HepG2 (cell line): ENCODE measurements around the gene TFRC. TPM values are rescaled to one million over a fixed set of nuclear protein-coding genes. Genes with fewer than 3 reads are reported as not detected.
A peak's percentile ranks its signal among the peaks of the same experiment; 100 is the strongest.

Source experiments
- ATAC-seq: fragments of 200-7000 bp; cut with Tn5 transposase; 3 replicates; pipeline ENCODE4 v1.9.1; 2020; ENCODE audit warnings: mild to moderate bottlenecking, moderate library complexity
- BruUV-seq: library from RNA; stranded (reverse); fragments of 400-500 nt; replicated peaks from 2 replicates; lab custom pipeline; 2021; lab: Mats Ljungman, UMichigan
- CTCF ChIA-PET: fragments of 300-600 bp; formaldehyde crosslinking; extraction: SDS; loops from one replicate; lab custom pipeline; 2021; ENCODE audit warnings: low total read pairs, inconsistent platforms, low intra/inter-chr PET ratio; lab: Yijun Ruan, JAX
- POLR2A ChIA-PET: fragments of 350-600 bp; sonication (Branson Sonifier 250); formaldehyde crosslinking; loops from one replicate; lab custom pipeline; 2020; ENCODE audit warnings: antibody characterized with exemption, inconsistent platforms; lab: Yijun Ruan, JAX
- DNase-seq: peaks from one replicate; pipeline ENCODE4 v3.0.0-alpha.2; 2015; ENCODE audit warnings: low spot score
- FAIRE-seq: peaks from 3 replicates; lab custom pipeline; 2011; peaks lifted over from hg19 to GRCh38; lab: Jason Lieb, UNC
- H2AFZ ChIP-seq: one replicate; pipeline ENCODE4 v1.6.1; 2011; ENCODE audit warnings: low read length, inconsistent platforms
- H3K27ac ChIP-seq: fragments of 300-600 bp; 3 replicates; pipeline ENCODE4 v1.8.0; 2011; ENCODE audit warnings: mixed run types, mild to moderate bottlenecking, mixed read lengths, low read length, inconsistent platforms; ENCODE audit not compliant: insufficient read depth; ENCODE audit errors: extremely low read length
- H3K27me3 ChIP-seq, 2 experiments: fragments of 200-600 bp in 1 of 2; 2 replicates in 1 of 2; 3 replicates in 1 of 2; pipeline versions ENCODE4 v1.6.0 to v1.8.0; 2011; ENCODE audit warnings: low read length in 2 of 2, mild to moderate bottlenecking in 2 of 2, moderate library complexity in 2 of 2, inconsistent platforms in 1 of 2; ENCODE audit not compliant: insufficient read depth in 2 of 2, control insufficient read depth in 1 of 2
- H3K36me3 ChIP-seq, 2 experiments: fragments of 200-600 bp in 1 of 2; replicated peaks in 1 of 2; 2 replicates in 1 of 2; 3 replicates in 1 of 2; pipeline versions ENCODE4 v1.5.1 to v1.8.0; 2011; ENCODE audit warnings: low read length in 2 of 2, inconsistent platforms in 1 of 2; ENCODE audit not compliant: insufficient read depth in 2 of 2, control insufficient read depth in 1 of 2
- H3K4me1 ChIP-seq: 2 replicates; pipeline ENCODE4 v1.5.1; 2012; ENCODE audit warnings: low read length, inconsistent platforms; ENCODE audit not compliant: insufficient read depth
- H3K4me2 ChIP-seq: 2 replicates; pipeline ENCODE4 v1.6.0; 2011; ENCODE audit warnings: low read depth, low read length, inconsistent platforms
- H3K4me3 ChIP-seq, 3 experiments: fragments of 200-600 bp in 1 of 3; sonication (generic), shearing (Covaris generic) in 1 of 3; replicated peaks in 1 of 3; 2 replicates each; pipeline ENCODE4 v1.5.1; 2011 to 2016; ENCODE audit warnings: low read length in 3 of 3, inconsistent platforms in 2 of 3, low read depth in 2 of 3, mild to moderate bottlenecking in 2 of 3, control low read depth in 1 of 3, mixed read lengths in 1 of 3; ENCODE audit not compliant: insufficient read depth in 1 of 3
- H3K79me2 ChIP-seq: one replicate; pipeline ENCODE4 v1.6.1; 2011; ENCODE audit warnings: low read length, inconsistent platforms; ENCODE audit not compliant: insufficient read depth
- H3K9ac ChIP-seq: 2 replicates; pipeline ENCODE4 v1.6.0; 2011; ENCODE audit warnings: mild to moderate bottlenecking, low read depth, low read length, inconsistent platforms; ENCODE audit not compliant: insufficient read depth
- H3K9me3 ChIP-seq: 2 replicates; pipeline ENCODE4 v1.5.1; 2012; ENCODE audit warnings: mild to moderate bottlenecking, low read length
- H4K20me1 ChIP-seq: 2 replicates; pipeline ENCODE4 v1.6.0; 2011; ENCODE audit warnings: inconsistent platforms, mild to moderate bottlenecking, low read length, moderate library complexity; ENCODE audit not compliant: insufficient read depth
- CTCF ChIP-seq: sonication (generic); formaldehyde crosslinking; IDR thresholded peaks from 2 replicates; pipeline ENCODE4 v1.5.0; 2020; ENCODE audit warnings: mild to moderate bottlenecking, missing genetic modification reagents, moderate library complexity
- MXD1 ChIP-seq: sonication (generic); formaldehyde crosslinking; IDR thresholded peaks from 2 replicates; pipeline ENCODE4 v1.4.0; 2020; ENCODE audit warnings: mild to moderate bottlenecking, missing genetic modification reagents
- MZF1 ChIP-seq: sonication (generic); formaldehyde crosslinking; IDR thresholded peaks from 2 replicates; pipeline ENCODE4 v1.8.1; 2023; ENCODE audit warnings: mild to moderate bottlenecking, missing genetic modification reagents, borderline replicate concordance
- NAIF1 ChIP-seq: sonication (generic); formaldehyde crosslinking; IDR thresholded peaks from 2 replicates; pipeline ENCODE4 v1.5.0; 2020; ENCODE audit warnings: mild to moderate bottlenecking, missing genetic modification reagents, borderline replicate concordance
- NFE2L2 ChIP-seq: fragments of 150-350 bp; IDR thresholded peaks from 2 replicates; pipeline ENCODE4 v1.6.1; 2014; ENCODE audit warnings: low read length
- PAXIP1 ChIP-seq: sonication (generic); formaldehyde crosslinking; conservative IDR thresholded peaks from 2 replicates; pipeline ENCODE4 v1.4.0; 2020; ENCODE audit warnings: mild to moderate bottlenecking, missing genetic modification reagents, moderate library complexity
- STAG1 ChIP-seq: sonication (generic); formaldehyde crosslinking; IDR thresholded peaks from 2 replicates; pipeline ENCODE4 v1.4.0; 2020; ENCODE audit warnings: missing genetic modification reagents
- TRIM24 ChIP-seq: sonication (generic); formaldehyde crosslinking; IDR thresholded peaks from 2 replicates; pipeline ENCODE4 v1.8.0; 2022; ENCODE audit warnings: mild to moderate bottlenecking, missing genetic modification reagents
- U2AF2 ChIP-seq: fragments of 200-400 bp; formaldehyde crosslinking; IDR thresholded peaks from 2 replicates; pipeline ENCODE4 v1.6.1; 2017; ENCODE audit warnings: low read depth, mild to moderate bottlenecking, low read length
- ZBTB1 ChIP-seq: sonication (generic); formaldehyde crosslinking; IDR thresholded peaks from 2 replicates; pipeline ENCODE4 v1.4.0; 2020; ENCODE audit warnings: missing genetic modification reagents, borderline replicate concordance
- ZBTB49 ChIP-seq: sonication (generic); formaldehyde crosslinking; IDR thresholded peaks from 2 replicates; pipeline ENCODE4 v1.4.0; 2020; ENCODE audit warnings: missing genetic modification reagents, borderline replicate concordance
- ZNF333 ChIP-seq: sonication (generic); formaldehyde crosslinking; IDR thresholded peaks from 2 replicates; pipeline ENCODE4 v1.4.0; 2020; ENCODE audit warnings: mild to moderate bottlenecking, missing genetic modification reagents, borderline replicate concordance
- ZNF33B ChIP-seq: sonication (generic); formaldehyde crosslinking; IDR thresholded peaks from 2 replicates; pipeline ENCODE4 v1.5.1; 2020; ENCODE audit warnings: mild to moderate bottlenecking, missing genetic modification reagents
- WGBS: methylation state at CpG from one replicate; pipeline ENCODE4 v1.1.6; 2017; ENCODE audit warnings: low lambda C conversion rate; 5-methylcytosine and 5-hydroxymethylcytosine counted together
- in situ Hi-C: cut with HindIII; loops from 2 replicates; pipeline ENCODE4 v1.10.0; 2017; ENCODE audit warnings: low pct_unique_long_range_greater_than_20kb; ENCODE audit not compliant: extremely low pct_ligation_motif_present
- intact Hi-C: fragments of 100-400 bp; cut with micrococcal nuclease; formaldehyde crosslinking; loops from one replicate; pipeline ENCODE4 v1.10.0; 2022; ENCODE audit not compliant: unreplicated experiment
- polyA plus RNA-seq, 8 experiments: library from polyadenylated mRNA; depleted of rRNA in 3 of 8; stranded (reverse) in 7 of 8; unstranded in 1 of 8; fragments of >200 nt; fragmentation: Illumina TruSeq in 4 of 8; extraction: Trizol in 4 of 8; gene quantifications; 2 replicates each; pipeline versions ENCODE4 v1.2.1 to v1.2.3, GENCODE V29; 2011 to 2016; ENCODE audit warnings: low read depth in 4 of 8, missing spikeins in 1 of 8, mixed read lengths in 1 of 8; ENCODE audit not compliant: insufficient read depth in 1 of 8
- total RNA-seq, 5 experiments: library from RNA; depleted of rRNA; stranded (reverse); fragments of >200 nt; fragmentation: Illumina TruSeq; extraction: Trizol; gene quantifications; 2 replicates each; pipeline ENCODE4 v1.2.3, GENCODE V29; 2016; ENCODE audit warnings: low read depth in 1 of 5

TFRC gene
- total and polyA plus RNA-seq, 2 of the 13 experiments (the other 11 are each of a cell fraction or from before 2014, with no cell fraction given) = 188 to 274 TPM

GRCh38 chr3:196079682-196080081 is 2.2 kb downstream of the TFRC start:
- no peak overlapping the region for H3K27ac ChIP-seq
- peaks cover 3 to 17% of the 10 kb centered on the region in 2 experiments; a peak in 4 of 5 replicates for H3K36me3 ChIP-seq
- FAIRE-seq (no peak), ATAC-seq (no peak), DNase-seq (no peak)
- intact Hi-C loops = no loop called here
- 65% methylated on average over 3 of the region's 3 CpGs for WGBS
- H3K4me1 ChIP-seq = peaks cover 43% of the 10 kb centered on the region
- no peaks in the 10 kb centered on the region for H3K9me3 ChIP-seq
- H4K20me1 ChIP-seq = peaks cover 49% of the 10 kb centered on the region
- H3K79me2 ChIP-seq = peaks cover 60% of the 10 kb centered on the region
- H3K9ac ChIP-seq = peak overlapping the region; percentile 98; the same call in 1 of the 2 replicates
- in situ Hi-C loops = loop anchor here (5.0 kb wide), 1 partner anchor 118 kb away; no protein-coding TSS in a partner anchor
- peak overlapping the region; percentile 81 for H3K4me2 ChIP-seq
- POLR2A ChIA-PET = no interaction called here
- CTCF ChIA-PET = no interaction called here
- peak overlapping the region; percentile 94 to 97 (median 97) for H3K4me3 ChIP-seq
- H3K27me3 ChIP-seq = no peaks in the 10 kb centered on the region; a peak in 1 of 5 replicates
- no peak overlapping the region for H2AFZ ChIP-seq
- BruUV-seq = no TSS peak
- TF ChIP-seq NAIF1 (no peak), ZBTB1 (no peak), U2AF2 (no peak), ZNF333 (CRISPR knock-in tag) (no peak), MZF1 (CRISPR knock-in tag) (no peak), CTCF (no peak), ZNF33B (CRISPR knock-in tag) (no peak), ZBTB49 (no peak), MXD1 (CRISPR knock-in tag) (no peak), STAG1 (no peak), TRIM24 (CRISPR knock-in tag) (no peak), PAXIP1 (CRISPR knock-in tag) (no peak), NFE2L2 (no peak)
